Liver (tissue), 9 donors: ENCODE measurements around the gene COL15A1. TPM values are rescaled to one million over a fixed set of nuclear protein-coding genes. Genes with fewer than 3 reads are reported as not detected.

Source experiments
- DNase-seq: peaks from one replicate; pipeline ENCODE4 v3.0.0-alpha.2; 2017; ENCODE audit warnings: low spot score
- H3K27ac ChIP-seq, 2 donors: one replicate each; pipeline ENCODE4 v1.7.0; 2013; ENCODE audit warnings: inconsistent platforms in 2 of 2, low read length in 2 of 2, control low read depth in 1 of 2, low read depth in 1 of 2, mild to moderate bottlenecking in 1 of 2
- H3K27me3 ChIP-seq, 4 donors: one replicate each; pipeline versions ENCODE4 v1.6.1 to v1.7.0; 2013; ENCODE audit warnings: low read length in 3 of 4, inconsistent platforms in 1 of 4, mild to moderate bottlenecking in 1 of 4, moderate library complexity in 1 of 4; ENCODE audit not compliant: control insufficient read depth in 4 of 4, insufficient read depth in 4 of 4
- H3K36me3 ChIP-seq, 4 donors: one replicate each; pipeline versions ENCODE4 v1.6.1 to v1.7.0; 2013; ENCODE audit warnings: low read length in 3 of 4, mild to moderate bottlenecking in 3 of 4, low read depth in 1 of 4, moderate library complexity in 1 of 4; ENCODE audit not compliant: control insufficient read depth in 4 of 4, insufficient read depth in 3 of 4
- H3K4me1 ChIP-seq, 4 donors: one replicate each; pipeline versions ENCODE4 v1.6.1 to v1.7.0; 2013; ENCODE audit warnings: low read length in 3 of 4, mild to moderate bottlenecking in 3 of 4, moderate library complexity in 1 of 4; ENCODE audit not compliant: control insufficient read depth in 4 of 4, insufficient read depth in 4 of 4
- H3K4me3 ChIP-seq, 3 donors: one replicate each; pipeline versions ENCODE4 v1.6.1 to v1.7.0; 2013; ENCODE audit warnings: low read length in 3 of 3, control low read depth in 1 of 3, low read depth in 1 of 3, mild to moderate bottlenecking in 1 of 3
- H3K9ac ChIP-seq, 2 donors: one replicate each; pipeline ENCODE4 v1.7.0; 2013; ENCODE audit warnings: low read length in 2 of 2, mild to moderate bottlenecking in 2 of 2, moderate library complexity in 2 of 2, control low read depth in 1 of 2, low read depth in 1 of 2
- H3K9me3 ChIP-seq, 4 donors: one replicate each; pipeline versions ENCODE4 v1.6.1 to v1.7.0; 2013; ENCODE audit warnings: low read length in 3 of 4; ENCODE audit not compliant: control insufficient read depth in 4 of 4
- ATF3 ChIP-seq: IDR thresholded peaks from 2 replicates; pipeline ENCODE4 v1.6.1; 2016; ENCODE audit warnings: antibody characterized with exemption
- CTCF ChIP-seq: fragments of 150-350 bp; IDR thresholded peaks from 2 replicates; pipeline ENCODE4 v1.5.1; 2017; ENCODE audit warnings: improper control_type of control experiment, low read depth, low read length; ENCODE audit not compliant: missing input control
- EGR1 ChIP-seq, 2 donors: IDR thresholded peaks; 2 replicates each; pipeline ENCODE4 v1.6.1; 2016 to 2018; ENCODE audit warnings: antibody characterized with exemption in 2 of 2, low read depth in 2 of 2
- FOXA1 ChIP-seq: IDR thresholded peaks from 2 replicates; pipeline ENCODE4 v1.6.1; 2016; ENCODE audit warnings: antibody characterized with exemption
- FOXA2 ChIP-seq: IDR thresholded peaks from 2 replicates; pipeline ENCODE4 v1.6.1; 2016; ENCODE audit warnings: antibody characterized with exemption
- GABPA ChIP-seq, 2 donors: IDR thresholded peaks in 1 of 2; conservative IDR thresholded peaks in 1 of 2; 2 replicates each; pipeline ENCODE4 v1.6.1; 2016; ENCODE audit warnings: antibody characterized with exemption in 2 of 2, mild to moderate bottlenecking in 1 of 2, moderate library complexity in 1 of 2
- HNF4A ChIP-seq, 2 donors: conservative IDR thresholded peaks; 2 replicates each; pipeline ENCODE4 v1.6.1; 2016; ENCODE audit warnings: antibody characterized with exemption in 2 of 2, mild to moderate bottlenecking in 2 of 2
- HNF4G ChIP-seq: IDR thresholded peaks from 2 replicates; pipeline ENCODE4 v1.6.1; 2016; ENCODE audit warnings: antibody characterized with exemption
- JUND ChIP-seq, 2 donors: IDR thresholded peaks; 2 replicates each; pipeline ENCODE4 v1.6.1; 2016; ENCODE audit warnings: antibody characterized with exemption in 2 of 2
- MAX ChIP-seq: IDR thresholded peaks from 2 replicates; pipeline ENCODE4 v1.6.1; 2016; ENCODE audit warnings: antibody characterized with exemption
- NR2F2 ChIP-seq: IDR thresholded peaks from 2 replicates; pipeline ENCODE4 v1.6.1; 2016; ENCODE audit warnings: antibody characterized with exemption
- RAD21 ChIP-seq, 2 donors: IDR thresholded peaks; 2 replicates each; pipeline ENCODE4 v1.6.1; 2016; ENCODE audit warnings: antibody characterized with exemption in 2 of 2, mild to moderate bottlenecking in 2 of 2
- REST ChIP-seq: IDR thresholded peaks from 2 replicates; pipeline ENCODE4 v1.6.1; 2016; ENCODE audit warnings: antibody characterized with exemption, mild to moderate bottlenecking
- RXRA ChIP-seq, 2 donors: IDR thresholded peaks; 2 replicates each; pipeline ENCODE4 v1.6.1; 2017 to 2018; ENCODE audit warnings: antibody characterized with exemption in 2 of 2, mild to moderate bottlenecking in 1 of 2
- SP1 ChIP-seq: IDR thresholded peaks from 2 replicates; pipeline ENCODE4 v1.6.1; 2018; ENCODE audit warnings: antibody characterized with exemption, mild to moderate bottlenecking
- TAF1 ChIP-seq: conservative IDR thresholded peaks from 2 replicates; pipeline ENCODE4 v1.6.1; 2016; ENCODE audit warnings: antibody characterized with exemption, mild to moderate bottlenecking
- YY1 ChIP-seq: IDR thresholded peaks from 2 replicates; pipeline ENCODE4 v1.6.1; 2016; ENCODE audit warnings: antibody characterized with exemption, mild to moderate bottlenecking
- ZBTB33 ChIP-seq: IDR thresholded peaks from 2 replicates; pipeline ENCODE4 v1.6.1; 2016; ENCODE audit warnings: antibody characterized with exemption
- WGBS: extraction: QIAGEN DNeasy Blood & Tissue Kit; methylation state at CpG from one replicate; pipeline ENCODE4 v1.1.7; 2013; 5-methylcytosine and 5-hydroxymethylcytosine counted together
- polyA plus RNA-seq, 2 donors: library from polyadenylated mRNA; stranded (reverse) in 1 of 2; unstranded in 1 of 2; fragments of 200-250 nt in 1 of 2; fragments of >200 nt in 1 of 2; fragmentation: Nextera tagmentation in 1 of 2; extraction: Ambion mirVana in 1 of 2; gene quantifications; one replicate each; pipeline versions ENCODE4 v1.2.1 to v1.2.3, GENCODE V29; 2013 to 2015
- total RNA-seq, 2 donors: library from RNA; depleted of rRNA; stranded (reverse); fragments of >200 nt; gene quantifications; one replicate each; pipeline ENCODE4 v1.2.3, GENCODE V29; 2014
- donor health status: healthy.
- donor health status: healthy.
- donor health status: healthy.
- donor health status: healthy.
- donor health status: healthy.

Gene COL15A1
- total and polyA plus RNA-seq, 4 donors, result 0.10 to 0.42 (median 0.24) TPM

DNA sequence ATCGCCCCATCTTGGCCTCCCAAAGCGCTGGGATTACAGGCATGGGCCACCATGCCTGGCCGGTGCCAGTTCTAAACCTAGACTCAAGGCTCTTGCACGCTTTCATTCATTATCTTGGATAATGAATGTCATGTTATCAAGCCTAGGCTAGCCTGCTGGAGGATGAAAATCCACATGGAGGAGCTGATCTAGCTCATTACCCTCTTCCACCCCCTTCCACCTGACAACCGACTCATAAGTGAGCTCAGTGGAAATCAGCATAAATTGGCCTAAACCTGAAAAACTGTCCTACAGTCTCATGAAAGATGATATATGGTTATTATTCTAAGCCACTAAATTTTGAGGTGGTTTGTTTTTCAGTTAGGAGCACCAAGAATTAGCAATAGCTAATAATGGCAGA lies 157.6 kb downstream of the COL15A1 start:
- Histone ChIP-seq H3K36me3 (no peaks in the 10 kb centered on the region), H3K27ac (no peak overlapping the region), H3K9ac (no peak overlapping the region), H3K4me3 (no peak overlapping the region), H3K27me3 (no peaks in the 10 kb centered on the region), H3K9me3 (no peaks in the 10 kb centered on the region), H3K4me1 (peaks cover 0 to 13% (median 9%) of the 10 kb centered on the region in 4 donors)
- 98% methylated on average over 5 of the region's 5 CpGs for WGBS
- no peak for TF ChIP-seq MAX
- TF ChIP-seq JUND (IDR thresholded peaks at IDR 0.05), result no peak
- no peak for TF ChIP-seq ZBTB33
- TF ChIP-seq SP1, result no peak
- no peak for TF ChIP-seq REST
- no peak for TF ChIP-seq HNF4A (conservative IDR thresholded peaks at IDR 0.05)
- no peak for TF ChIP-seq YY1
- TF ChIP-seq FOXA1, result no peak
- TF ChIP-seq RXRA (IDR thresholded peaks at IDR 0.05), result no peak
- TF ChIP-seq HNF4G, result no peak
- no peak for DNase-seq

DNA sequence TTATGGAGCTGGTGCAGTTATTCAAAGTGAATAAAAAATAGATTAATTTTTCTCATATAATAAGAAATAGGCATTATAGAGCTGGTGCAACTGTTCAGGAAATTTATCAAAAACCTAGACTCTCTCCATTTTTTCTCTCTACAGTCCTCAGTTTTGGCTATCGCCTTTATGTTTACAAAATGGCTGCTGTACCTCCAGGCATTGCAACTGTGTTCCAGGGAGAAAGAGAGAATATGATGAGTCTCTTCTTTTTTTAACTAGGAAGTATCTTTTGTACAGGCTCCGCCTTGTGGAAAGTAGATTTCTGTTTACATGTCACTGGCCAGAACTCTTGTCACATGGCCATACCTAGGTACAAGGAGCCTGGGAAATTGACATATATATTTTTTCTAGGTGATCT lies 158.1 kb downstream of the COL15A1 start:
- TF ChIP-seq NR2F2 (no peak), ATF3 (no peak), TAF1 (no peak), REST (no peak), MAX (no peak), GABPA (IDR thresholded peaks at IDR 0.05 in 1 of 2, conservative IDR thresholded peaks at IDR 0.05 in 1 of 2) (no peak), EGR1 (IDR thresholded peaks at IDR 0.05; ENCODE audit: low read depth in 2 of 2) (no peak), ZBTB33 (no peak), RXRA (IDR thresholded peaks at IDR 0.05) (no peak), HNF4G (no peak), JUND (IDR thresholded peaks at IDR 0.05) (no peak), CTCF (no peak), SP1 (no peak), FOXA1 (no peak), FOXA2 (no peak), YY1 (no peak), HNF4A (conservative IDR thresholded peaks at IDR 0.05) (no peak), RAD21 (IDR thresholded peaks at IDR 0.05) (no peak)
- Histone ChIP-seq H3K27ac (no peak overlapping the region), H3K4me1 (peaks cover 0 to 15% (median 9%) of the 10 kb centered on the region in 4 donors), H3K9me3 (no peaks in the 10 kb centered on the region), H3K36me3 (no peaks in the 10 kb centered on the region), H3K9ac (no peak overlapping the region), H3K4me3 (no peak overlapping the region), H3K27me3 (no peaks in the 10 kb centered on the region)
- no peak for DNase-seq
- 98% methylated on average over 2 of the region's 2 CpGs for WGBS
